Measurements from ENCODE around the gene INPP5D. TPM values are rescaled to one million over a fixed set of nuclear protein-coding genes. Genes with fewer than 3 reads are reported as not detected.

The INPP5D gene
- polyA plus RNA-seq, 1 donor (not counting 4 experiments of a cell fraction or from before 2014, with no cell fraction given) = 7.5 TPM

DNA sequence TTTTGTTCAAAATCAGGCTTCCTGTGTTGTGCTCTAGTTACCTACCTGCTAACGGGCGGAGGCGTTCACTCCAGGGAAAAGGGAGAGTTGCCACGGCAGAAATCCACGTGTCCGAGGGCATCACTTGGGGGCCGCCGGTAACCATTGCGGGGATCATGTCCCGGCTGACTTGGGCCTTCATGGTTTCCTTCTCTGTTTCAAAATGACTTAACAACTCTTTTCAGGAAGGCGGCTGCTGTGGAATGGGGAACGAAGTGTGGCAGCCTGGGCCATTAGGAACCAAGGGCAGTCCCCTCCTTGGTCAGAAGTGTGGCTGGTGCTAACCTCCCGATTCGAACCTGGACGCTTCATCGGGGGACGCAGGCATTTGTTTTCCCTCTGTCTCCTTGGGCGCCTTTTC lies 56.8 kb downstream of the INPP5D start:
- Histone ChIP-seq H3K36me3 (ENCODE audit: control insufficient read depth in 2 of 2, extremely low read depth in 1 of 2, insufficient read depth in 2 of 2, low read length in 2 of 2) (no peaks in the 10 kb centered on the region), H3K27me3 (ENCODE audit: control insufficient read depth, extremely low read depth, insufficient read depth, low read length) (peaks cover 25% of the 10 kb centered on the region), H4K20me1 (ENCODE audit: control insufficient read depth, extremely low read depth, insufficient read depth, low read length) (no peaks in the 10 kb centered on the region), H3K27ac (ENCODE audit: control insufficient read depth, insufficient read depth, low read length) (no peak overlapping the region), H3K9me1 (ENCODE audit: control insufficient read depth, extremely low read depth, insufficient read depth, low read length) (no peaks in the 10 kb centered on the region), H3K9ac (ENCODE audit: control insufficient read depth, extremely low read depth, insufficient read depth, low read length) (no peak overlapping the region), H3K4me1 (ENCODE audit: control insufficient read depth, extremely low read depth, insufficient read depth, low read length) (no peaks in the 10 kb centered on the region), H3K79me2 (ENCODE audit: control insufficient read depth, insufficient read depth, low read length) (no peaks in the 10 kb centered on the region), H3K4me3 (ENCODE audit: control insufficient read depth in 2 of 3, extremely low read depth in 1 of 3, insufficient read depth in 2 of 3, low read depth in 1 of 3, low read length in 3 of 3) (no peak overlapping the region), H3K9me3 (ENCODE audit: control insufficient read depth, low read depth, low read length) (no peaks in the 10 kb centered on the region), H2AFZ (ENCODE audit: control insufficient read depth, low read length) (no peak overlapping the region), H3K4me2 (ENCODE audit: control insufficient read depth, extremely low read depth, insufficient read depth, low read depth, low read length) (no peak overlapping the region)
- DNase-seq (ENCODE audit: low read depth, low spot score) = no peak
- dilution Hi-C loops (cut with MboI; ENCODE audit: extremely low pct_ligation_motif_present, low sequenced_read_pairs) = no loop called here
- TF ChIP-seq EZH2 (IDR thresholded peaks at IDR 0.05; ENCODE audit: low read length) = no peak
- no peak for FAIRE-seq

DNA sequence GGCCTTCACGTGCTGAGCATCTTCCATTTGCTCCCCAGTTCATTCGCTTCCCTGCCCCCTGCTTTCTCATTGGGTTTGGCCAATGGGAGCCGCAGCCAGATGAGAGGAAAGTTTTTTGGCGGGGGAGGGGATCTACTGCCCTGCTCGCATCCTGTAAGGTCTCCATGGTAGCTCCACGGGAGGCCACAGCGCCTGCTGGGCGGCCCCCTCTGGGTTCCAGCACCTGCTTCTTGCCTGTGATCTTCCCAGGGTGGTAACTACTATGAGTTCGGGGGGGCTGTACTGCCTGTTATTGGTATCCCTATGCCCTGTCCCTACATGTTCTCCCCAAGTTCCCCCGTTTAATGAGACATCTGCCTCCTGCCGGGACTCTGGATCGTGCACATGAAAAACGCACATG lies 57.2 kb downstream of the INPP5D start:
- Histone ChIP-seq H3K4me1 (ENCODE audit: control insufficient read depth, extremely low read depth, insufficient read depth, low read length) (no peaks in the 10 kb centered on the region), H3K36me3 (ENCODE audit: control insufficient read depth in 2 of 2, extremely low read depth in 1 of 2, insufficient read depth in 2 of 2, low read length in 2 of 2) (no peaks in the 10 kb centered on the region), H3K9me3 (ENCODE audit: control insufficient read depth, low read depth, low read length) (no peaks in the 10 kb centered on the region), H3K9me1 (ENCODE audit: control insufficient read depth, extremely low read depth, insufficient read depth, low read length) (no peaks in the 10 kb centered on the region), H3K4me2 (ENCODE audit: control insufficient read depth, extremely low read depth, insufficient read depth, low read depth, low read length) (no peak overlapping the region), H3K27ac (ENCODE audit: control insufficient read depth, insufficient read depth, low read length) (no peak overlapping the region), H3K9ac (ENCODE audit: control insufficient read depth, extremely low read depth, insufficient read depth, low read length) (no peak overlapping the region), H2AFZ (ENCODE audit: control insufficient read depth, low read length) (no peak overlapping the region), H3K79me2 (ENCODE audit: control insufficient read depth, insufficient read depth, low read length) (no peaks in the 10 kb centered on the region), H3K27me3 (ENCODE audit: control insufficient read depth, extremely low read depth, insufficient read depth, low read length) (peaks cover 25% of the 10 kb centered on the region), H3K4me3 (ENCODE audit: control insufficient read depth in 2 of 3, extremely low read depth in 1 of 3, insufficient read depth in 2 of 3, low read depth in 1 of 3, low read length in 3 of 3) (no peak overlapping the region), H4K20me1 (ENCODE audit: control insufficient read depth, extremely low read depth, insufficient read depth, low read length) (no peaks in the 10 kb centered on the region)
- dilution Hi-C loops (cut with MboI; ENCODE audit: extremely low pct_ligation_motif_present, low sequenced_read_pairs) = no loop called here
- DNase-seq (ENCODE audit: low read depth, low spot score) = no peak
- TF ChIP-seq, protein P1, sequence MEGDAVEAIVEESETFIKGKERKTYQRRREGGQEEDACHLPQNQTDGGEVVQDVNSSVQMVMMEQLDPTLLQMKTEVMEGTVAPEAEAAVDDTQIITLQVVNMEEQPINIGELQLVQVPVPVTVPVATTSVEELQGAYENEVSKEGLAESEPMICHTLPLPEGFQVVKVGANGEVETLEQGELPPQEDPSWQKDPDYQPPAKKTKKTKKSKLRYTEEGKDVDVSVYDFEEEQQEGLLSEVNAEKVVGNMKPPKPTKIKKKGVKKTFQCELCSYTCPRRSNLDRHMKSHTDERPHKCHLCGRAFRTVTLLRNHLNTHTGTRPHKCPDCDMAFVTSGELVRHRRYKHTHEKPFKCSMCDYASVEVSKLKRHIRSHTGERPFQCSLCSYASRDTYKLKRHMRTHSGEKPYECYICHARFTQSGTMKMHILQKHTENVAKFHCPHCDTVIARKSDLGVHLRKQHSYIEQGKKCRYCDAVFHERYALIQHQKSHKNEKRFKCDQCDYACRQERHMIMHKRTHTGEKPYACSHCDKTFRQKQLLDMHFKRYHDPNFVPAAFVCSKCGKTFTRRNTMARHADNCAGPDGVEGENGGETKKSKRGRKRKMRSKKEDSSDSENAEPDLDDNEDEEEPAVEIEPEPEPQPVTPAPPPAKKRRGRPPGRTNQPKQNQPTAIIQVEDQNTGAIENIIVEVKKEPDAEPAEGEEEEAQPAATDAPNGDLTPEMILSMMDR (optimal IDR thresholded peaks at IDR 0.05 in 1 of 3, IDR thresholded peaks at IDR 0.05 in 1 of 3, conservative IDR thresholded peaks at IDR 0.05 in 1 of 3; ENCODE audit: extremely low read depth in 1 of 3, insufficient read depth in 2 of 3, low read length in 3 of 3) = no peak
- no peak for TF ChIP-seq EZH2 (IDR thresholded peaks at IDR 0.05; ENCODE audit: low read length)
- no peak for FAIRE-seq
